K562 (cell line): ENCODE measurements around the gene ZBTB47. TPM values are rescaled to one million over a fixed set of nuclear protein-coding genes. Genes with fewer than 3 reads are reported as not detected.

ENCODE experiments used
- ATAC-seq: fragments of 200-7000 bp; cut with Tn5 transposase; 3 replicates; pipeline ENCODE4 v1.9.1; 2020; ENCODE audit warnings: moderate library complexity
- BruUV-seq: library from RNA; stranded (reverse); fragments of 400-500 nt; replicated peaks from 2 replicates; lab custom pipeline; 2021; lab: Mats Ljungman, UMichigan
- CTCF ChIA-PET: fragments of 300-600 bp; formaldehyde crosslinking; extraction: SDS; loops from one replicate; lab custom pipeline; 2021; ENCODE audit warnings: low intra/inter-chr PET ratio; lab: Yijun Ruan, JAX
- POLR2A ChIA-PET: fragments of 300-600, 350-650 bp; sonication (Branson Sonifier 250); formaldehyde crosslinking; extraction: SDS; loops from one replicate; lab custom pipeline; 2021; ENCODE audit warnings: antibody characterized with exemption, inconsistent platforms; lab: Yijun Ruan, JAX
- DNase-seq, 4 experiments: peaks; one replicate each; pipeline versions ENCODE4 v3.0.0 to v3.0.0-alpha.2; 2011 to 2018; ENCODE audit warnings: low spot score in 3 of 4, mixed read lengths in 3 of 4; ENCODE audit errors: extremely low read depth in 1 of 4
- FAIRE-seq: peaks from 2 replicates; lab custom pipeline; 2011; peaks lifted over from hg19 to GRCh38; lab: Jason Lieb, UNC
- H2AFZ ChIP-seq: 2 replicates; pipeline ENCODE4 v1.6.0; 2011; ENCODE audit warnings: low read depth, low read length, control low read depth, inconsistent platforms
- H3K27ac ChIP-seq: fragments of 200-600 bp; 3 replicates; pipeline ENCODE4 v1.8.0; 2011; ENCODE audit warnings: low read depth, mild to moderate bottlenecking, control low read depth, inconsistent platforms, low read length, moderate library complexity, mixed read lengths; ENCODE audit errors: extremely low read depth
- H3K27me3 ChIP-seq, 2 experiments: fragments of 300-600 bp in 1 of 2; 2 replicates in 1 of 2; 3 replicates in 1 of 2; pipeline versions ENCODE4 v1.6.0 to v1.8.0; 2011; ENCODE audit warnings: inconsistent platforms in 2 of 2, low read length in 2 of 2, mild to moderate bottlenecking in 1 of 2, mixed read lengths in 1 of 2, moderate library complexity in 1 of 2; ENCODE audit not compliant: control insufficient read depth in 2 of 2, insufficient read depth in 2 of 2
- H3K36me3 ChIP-seq: fragments of 300-600 bp; 3 replicates; pipeline ENCODE4 v1.8.0; 2011; ENCODE audit warnings: mild to moderate bottlenecking, low read length, inconsistent platforms; ENCODE audit not compliant: control insufficient read depth, insufficient read depth
- H3K4me1 ChIP-seq, 2 experiments: fragments of 200-600 bp in 1 of 2; replicated peaks in 1 of 2; 2 replicates in 1 of 2; 3 replicates in 1 of 2; pipeline versions ENCODE4 v1.5.1 to v1.8.0; 2011; ENCODE audit warnings: inconsistent platforms in 2 of 2, low read length in 2 of 2, mild to moderate bottlenecking in 1 of 2, mixed read lengths in 1 of 2, moderate library complexity in 1 of 2; ENCODE audit not compliant: control insufficient read depth in 2 of 2, insufficient read depth in 2 of 2
- H3K4me2 ChIP-seq: 2 replicates; pipeline ENCODE4 v1.6.1; 2011; ENCODE audit warnings: low read length, control low read depth, inconsistent platforms, mixed read lengths; ENCODE audit not compliant: insufficient read depth
- H3K4me3 ChIP-seq: fragments of 200-600 bp; sonication (generic), shearing (Covaris generic); 2 replicates; pipeline ENCODE4 v1.5.1; 2016; ENCODE audit warnings: control low read depth, inconsistent platforms
- H3K79me2 ChIP-seq: fragments of 200-600 bp; 3 replicates; pipeline ENCODE4 v1.8.0; 2011; ENCODE audit warnings: low read length, inconsistent platforms; ENCODE audit not compliant: control insufficient read depth, insufficient read depth
- H3K9ac ChIP-seq, 2 experiments: 2 replicates each; pipeline versions ENCODE4 v1.6.0 to v1.6.1; 2011; ENCODE audit warnings: low read depth in 2 of 2, low read length in 2 of 2, control low read depth in 1 of 2, inconsistent platforms in 1 of 2, mild to moderate bottlenecking in 1 of 2, mixed read lengths in 1 of 2; ENCODE audit not compliant: insufficient read depth in 1 of 2
- H3K9me1 ChIP-seq: one replicate; pipeline ENCODE4 v1.6.0; 2011; ENCODE audit warnings: inconsistent platforms, mild to moderate bottlenecking, low read length, moderate library complexity; ENCODE audit not compliant: control insufficient read depth, insufficient read depth
- H3K9me3 ChIP-seq: replicated peaks from 2 replicates; pipeline ENCODE4 v1.5.1; 2011; ENCODE audit warnings: low read depth, low read length, inconsistent platforms; ENCODE audit not compliant: control insufficient read depth, insufficient read depth
- H4K20me1 ChIP-seq: replicated peaks from 2 replicates; pipeline ENCODE4 v1.6.1; 2011; ENCODE audit warnings: low read length, inconsistent platforms, mixed read lengths; ENCODE audit not compliant: control insufficient read depth, insufficient read depth
- WGBS: fragments of 100-300 bp; shearing (Covaris generic); methylation state at CpG from one replicate; pipeline ENCODE4 v1.1.6; 2016; ENCODE audit warnings: low coverage, mixed read lengths; ENCODE audit not compliant: insufficient coverage; ENCODE audit errors: missing lambda C conversion rate; 5-methylcytosine and 5-hydroxymethylcytosine counted together
- in situ Hi-C: fragments of 300-500 bp; cut with MboI; formaldehyde crosslinking; loops from 4 replicates; pipeline ENCODE4 v1.15.0; 2018; ENCODE audit warnings: inconsistent platforms, mixed read lengths
- intact Hi-C: fragments of 100-400 bp; cut with micrococcal nuclease; formaldehyde crosslinking; loops from 2 replicates; pipeline ENCODE4 v1.14.2; 2022
- polyA plus RNA-seq, 8 experiments: library from polyadenylated mRNA; depleted of rRNA in 4 of 8; stranded (reverse) in 5 of 8; unstranded in 3 of 8; fragments of >200 nt; fragmentation: Nextera tagmentation in 2 of 8; fragmentation: Illumina TruSeq in 1 of 8; extraction: Ambion mirVana in 2 of 8; extraction: Trizol in 1 of 8; gene quantifications; 2 replicates each; pipeline versions ENCODE4 v1.2.1 to v1.2.3, GENCODE V29; 2011 to 2014; ENCODE audit warnings: inconsistent platforms in 1 of 8, missing spikeins in 1 of 8
- total RNA-seq, 7 experiments: library from RNA; depleted of rRNA in 6 of 7; stranded (reverse); fragments of >200 nt in 6 of 7; fragmentation: Illumina TruSeq in 2 of 7; extraction: Trizol in 2 of 7; gene quantifications; 2 replicates each; pipeline versions ENCODE4 v1.2.1 to v1.2.3, GENCODE V29; 2011 to 2021; ENCODE audit warnings: low replicate concordance in 1 of 7
- TF ChIP-seq, protein P1 (sequence below): IDR thresholded peaks from 2 replicates; pipeline ENCODE4 v1.6.1; 2012; ENCODE audit warnings: low read depth, low read length, improper control_type of control experiment, borderline replicate concordance
- TF ChIP-seq, protein P2 (sequence below): sonication (generic); formaldehyde crosslinking; IDR thresholded peaks from 2 replicates; pipeline ENCODE4 v1.8.0; 2023; ENCODE audit warnings: mild to moderate bottlenecking, missing genetic modification reagents

ZBTB47 gene
- total and polyA plus RNA-seq, 9 of the 15 experiments (the other 6 are each of a cell fraction or from before 2014, with no cell fraction given) = 0.11 to 4.6 (median 1.7) TPM; not detected in 1

DNA sequence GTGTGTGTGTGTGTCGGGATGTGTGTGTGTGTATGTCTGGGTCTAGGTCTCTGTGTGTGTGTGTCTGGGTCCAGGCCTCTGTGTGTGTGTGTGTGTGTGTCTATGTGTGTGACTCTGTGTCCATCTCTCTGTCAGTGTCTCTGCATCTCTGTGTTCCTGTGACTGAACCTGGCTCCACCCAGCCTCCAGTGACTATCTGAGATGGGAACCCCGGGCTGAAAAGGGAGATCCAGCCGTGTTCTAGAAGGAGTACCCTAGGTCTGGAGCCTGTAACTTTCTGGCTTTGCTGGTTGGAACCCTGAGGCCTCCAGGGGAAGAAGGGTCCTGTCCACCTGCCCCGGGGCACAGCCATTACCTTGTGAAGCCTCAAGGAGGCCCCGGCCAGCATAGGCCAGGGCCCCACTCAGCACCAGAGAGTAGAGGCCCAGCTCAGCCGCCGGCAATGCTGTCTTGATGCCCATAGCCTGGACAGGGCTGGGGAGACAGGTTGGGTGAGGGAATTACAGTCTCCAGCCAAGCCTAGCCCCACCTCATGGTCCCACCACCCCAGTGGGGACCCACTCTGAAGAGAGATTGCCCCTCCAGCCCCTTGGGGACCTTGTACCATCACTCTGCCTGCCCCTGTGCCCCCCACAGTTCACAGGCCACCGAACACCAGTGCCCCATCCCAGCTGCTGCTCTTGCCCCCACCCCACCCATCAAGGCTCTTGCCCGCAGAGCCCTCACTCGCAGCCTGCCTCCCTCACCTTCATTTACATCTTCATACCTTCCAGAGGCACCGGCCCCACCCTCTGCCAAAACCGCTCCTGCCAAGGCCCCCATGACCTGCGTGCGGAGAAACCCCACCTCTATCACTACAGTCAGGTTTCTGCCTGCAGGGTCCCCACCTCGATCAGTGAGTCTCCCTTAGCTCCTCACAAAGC lies 47.1 kb downstream of the ZBTB47 start:
- no peak overlapping the region for H2AFZ ChIP-seq
- intact Hi-C loops = no loop called here
- H3K4me2 ChIP-seq = no peak overlapping the region
- 4% methylated on average over 15 of the region's 15 CpGs for WGBS
- DNase-seq (peak in 1 of 4 experiments; percentile 10), FAIRE-seq (no peak), ATAC-seq (no peak)
- H3K4me3 ChIP-seq = no peak overlapping the region
- peaks cover 16% of the 10 kb centered on the region for H4K20me1 ChIP-seq
- in situ Hi-C loops = no loop called here
- peaks cover 0 to 17% of the 10 kb centered on the region in 2 experiments; a peak in 1 of 5 replicates for H3K4me1 ChIP-seq
- peaks cover 6 to 43% of the 10 kb centered on the region in 2 experiments for H3K27me3 ChIP-seq
- TF ChIP-seq, protein P1, sequence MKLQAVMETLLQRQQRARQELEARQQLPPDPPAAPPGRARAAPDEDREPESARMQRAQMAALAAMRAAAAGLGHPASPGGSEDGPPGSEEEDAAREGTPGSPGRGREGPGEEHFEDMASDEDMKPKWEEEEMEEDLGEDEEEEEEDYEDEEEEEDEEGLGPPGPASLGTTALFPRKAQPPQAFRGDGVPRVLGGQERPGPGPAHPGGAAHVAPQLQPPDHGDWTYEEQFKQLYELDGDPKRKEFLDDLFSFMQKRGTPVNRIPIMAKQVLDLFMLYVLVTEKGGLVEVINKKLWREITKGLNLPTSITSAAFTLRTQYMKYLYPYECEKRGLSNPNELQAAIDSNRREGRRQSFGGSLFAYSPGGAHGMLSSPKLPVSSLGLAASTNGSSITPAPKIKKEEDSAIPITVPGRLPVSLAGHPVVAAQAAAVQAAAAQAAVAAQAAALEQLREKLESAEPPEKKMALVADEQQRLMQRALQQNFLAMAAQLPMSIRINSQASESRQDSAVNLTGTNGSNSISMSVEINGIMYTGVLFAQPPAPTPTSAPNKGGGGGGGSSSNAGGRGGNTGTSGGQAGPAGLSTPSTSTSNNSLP = no peak
- TF ChIP-seq, protein P2, sequence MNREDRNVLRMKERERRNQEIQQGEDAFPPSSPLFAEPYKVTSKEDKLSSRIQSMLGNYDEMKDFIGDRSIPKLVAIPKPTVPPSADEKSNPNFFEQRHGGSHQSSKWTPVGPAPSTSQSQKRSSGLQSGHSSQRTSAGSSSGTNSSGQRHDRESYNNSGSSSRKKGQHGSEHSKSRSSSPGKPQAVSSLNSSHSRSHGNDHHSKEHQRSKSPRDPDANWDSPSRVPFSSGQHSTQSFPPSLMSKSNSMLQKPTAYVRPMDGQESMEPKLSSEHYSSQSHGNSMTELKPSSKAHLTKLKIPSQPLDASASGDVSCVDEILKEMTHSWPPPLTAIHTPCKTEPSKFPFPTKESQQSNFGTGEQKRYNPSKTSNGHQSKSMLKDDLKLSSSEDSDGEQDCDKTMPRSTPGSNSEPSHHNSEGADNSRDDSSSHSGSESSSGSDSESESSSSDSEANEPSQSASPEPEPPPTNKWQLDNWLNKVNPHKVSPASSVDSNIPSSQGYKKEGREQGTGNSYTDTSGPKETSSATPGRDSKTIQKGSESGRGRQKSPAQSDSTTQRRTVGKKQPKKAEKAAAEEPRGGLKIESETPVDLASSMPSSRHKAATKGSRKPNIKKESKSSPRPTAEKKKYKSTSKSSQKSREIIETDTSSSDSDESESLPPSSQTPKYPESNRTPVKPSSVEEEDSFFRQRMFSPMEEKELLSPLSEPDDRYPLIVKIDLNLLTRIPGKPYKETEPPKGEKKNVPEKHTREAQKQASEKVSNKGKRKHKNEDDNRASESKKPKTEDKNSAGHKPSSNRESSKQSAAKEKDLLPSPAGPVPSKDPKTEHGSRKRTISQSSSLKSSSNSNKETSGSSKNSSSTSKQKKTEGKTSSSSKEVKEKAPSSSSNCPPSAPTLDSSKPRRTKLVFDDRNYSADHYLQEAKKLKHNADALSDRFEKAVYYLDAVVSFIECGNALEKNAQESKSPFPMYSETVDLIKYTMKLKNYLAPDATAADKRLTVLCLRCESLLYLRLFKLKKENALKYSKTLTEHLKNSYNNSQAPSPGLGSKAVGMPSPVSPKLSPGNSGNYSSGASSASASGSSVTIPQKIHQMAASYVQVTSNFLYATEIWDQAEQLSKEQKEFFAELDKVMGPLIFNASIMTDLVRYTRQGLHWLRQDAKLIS (CRISPR knock-in tag) = peak; percentile 3; the same call in 1 of the 2 replicates
- no peaks in the 10 kb centered on the region for H3K9me3 ChIP-seq
- H3K79me2 ChIP-seq = no peaks in the 10 kb centered on the region
- H3K36me3 ChIP-seq = no peaks in the 10 kb centered on the region
- peaks cover 5% of the 10 kb centered on the region for H3K9me1 ChIP-seq
- BruUV-seq = no TSS peak
- H3K27ac ChIP-seq = no peak overlapping the region
- ChIA-PET POLR2A (interaction anchor here (0.6 kb wide), 1 partner anchor 182 kb away, joined by 4 read pairs; no protein-coding TSS in a partner anchor), CTCF (interaction anchor here (0.6 kb wide), 1 partner anchor 130 kb away, joined by 4 read pairs; no protein-coding TSS in a partner anchor)
- H3K9ac ChIP-seq = no peak overlapping the region
